CD4-positive, alpha-beta T cell (primary cell): ENCODE data around the gene PUM2. TPM values are rescaled to one million over a fixed set of nuclear protein-coding genes. Genes with fewer than 3 reads are reported as not detected.

Experiments
- ATAC-seq: fragments of 200-7000 bp; cut with Tn5 transposase; one replicate; pipeline ENCODE4 v1.10.0; 2022; ENCODE audit warnings: mild to moderate bottlenecking; ENCODE audit not compliant: poor library complexity
- CTCF ChIA-PET: fragments of 350-600 bp; sonication (Branson Sonifier 250); formaldehyde crosslinking; loops from one replicate; lab custom pipeline; 2021; ENCODE audit warnings: antibody characterized with exemption, inconsistent platforms; lab: Charles Lee
- POLR2A ChIA-PET: fragments of 350-600 bp; sonication (Branson Sonifier 250); formaldehyde crosslinking; loops from one replicate; lab custom pipeline; 2021; ENCODE audit warnings: antibody characterized with exemption, inconsistent platforms; lab: Charles Lee
- DNase-seq, 14 experiments: peaks; one replicate each; pipeline ENCODE4 v3.0.0-alpha.2; 2013 to 2020; ENCODE audit warnings: mixed read lengths in 2 of 14
- H3K27ac ChIP-seq, 2 donors: one replicate each; pipeline versions ENCODE4 v1.5.1 to v1.7.0; 2013; ENCODE audit warnings: low read length in 2 of 2, low read depth in 1 of 2, mild to moderate bottlenecking in 1 of 2
- H3K27me3 ChIP-seq, 2 experiments: 1 replicate in 1 of 2; 2 replicates in 1 of 2; pipeline versions ENCODE4 v1.6.1 to v1.7.0; 2013; ENCODE audit warnings: low read length in 2 of 2, control low read depth in 1 of 2, mild to moderate bottlenecking in 1 of 2, moderate library complexity in 1 of 2; ENCODE audit not compliant: insufficient read depth in 2 of 2, control insufficient read depth in 1 of 2
- H3K36me3 ChIP-seq: one replicate; pipeline ENCODE4 v1.6.1; 2013; ENCODE audit warnings: low read length, control low read depth; ENCODE audit not compliant: insufficient read depth
- H3K4me1 ChIP-seq: one replicate; pipeline ENCODE4 v1.6.1; 2013; ENCODE audit warnings: low read length, control low read depth; ENCODE audit not compliant: insufficient read depth
- H3K4me3 ChIP-seq: one replicate; pipeline ENCODE4 v1.5.1; 2013; ENCODE audit warnings: mild to moderate bottlenecking, low read length, moderate library complexity
- H3K9me3 ChIP-seq, 2 experiments: 1 replicate in 1 of 2; 2 replicates in 1 of 2; pipeline versions ENCODE4 v1.6.1 to v1.7.0; 2013; ENCODE audit warnings: low read length in 2 of 2, mild to moderate bottlenecking in 2 of 2, control low read depth in 1 of 2, moderate library complexity in 1 of 2; ENCODE audit not compliant: control insufficient read depth in 1 of 2, insufficient read depth in 1 of 2
- H3K27ac Mint-ChIP-seq: one replicate; pipeline ENCODE4 v1.8.0; 2020; ENCODE audit warnings: mixed read lengths
- H3K27me3 Mint-ChIP-seq: one replicate; pipeline ENCODE4 v1.8.0; 2021; ENCODE audit warnings: mixed read lengths
- H3K36me3 Mint-ChIP-seq: one replicate; pipeline ENCODE4 v1.8.0; 2021; ENCODE audit warnings: low read depth, mixed read lengths
- H3K4me1 Mint-ChIP-seq: one replicate; pipeline ENCODE4 v1.8.0; 2021; ENCODE audit warnings: low read depth, mixed read lengths
- H3K4me3 Mint-ChIP-seq: one replicate; pipeline ENCODE4 v1.8.0; 2020; ENCODE audit warnings: mild to moderate bottlenecking, mixed read lengths
- H3K9me3 Mint-ChIP-seq: one replicate; pipeline ENCODE4 v1.8.0; 2020; ENCODE audit warnings: mixed read lengths
- intact Hi-C, 2 experiments: fragments of 100-400 bp; cut with DNase I in 1 of 2; cut with micrococcal nuclease in 1 of 2; formaldehyde crosslinking; loops; one replicate each; pipeline versions ENCODE4 v1.15.1 to v1.9.0; 2023 to 2025; cut with DNase I, micrococcal nuclease
- total RNA-seq, 174 experiments: library from RNA in 2 of 174; stranded (reverse) in 2 of 174; gene quantifications; one replicate each; pipeline ENCODE4 v1.2.3 and lab custom pipeline; 2021 to 2026
- TF ChIP-seq, protein P1 (sequence below): fragments of 200-600 bp; IDR thresholded peaks from one replicate; pipeline ENCODE4 v1.8.0; 2022; ENCODE audit warnings: antibody characterized with exemption, mild to moderate bottlenecking

Gene PUM2
- total RNA-seq, 2 experiments from 2014 or later = 94.9 to 95.4 TPM

DNA sequence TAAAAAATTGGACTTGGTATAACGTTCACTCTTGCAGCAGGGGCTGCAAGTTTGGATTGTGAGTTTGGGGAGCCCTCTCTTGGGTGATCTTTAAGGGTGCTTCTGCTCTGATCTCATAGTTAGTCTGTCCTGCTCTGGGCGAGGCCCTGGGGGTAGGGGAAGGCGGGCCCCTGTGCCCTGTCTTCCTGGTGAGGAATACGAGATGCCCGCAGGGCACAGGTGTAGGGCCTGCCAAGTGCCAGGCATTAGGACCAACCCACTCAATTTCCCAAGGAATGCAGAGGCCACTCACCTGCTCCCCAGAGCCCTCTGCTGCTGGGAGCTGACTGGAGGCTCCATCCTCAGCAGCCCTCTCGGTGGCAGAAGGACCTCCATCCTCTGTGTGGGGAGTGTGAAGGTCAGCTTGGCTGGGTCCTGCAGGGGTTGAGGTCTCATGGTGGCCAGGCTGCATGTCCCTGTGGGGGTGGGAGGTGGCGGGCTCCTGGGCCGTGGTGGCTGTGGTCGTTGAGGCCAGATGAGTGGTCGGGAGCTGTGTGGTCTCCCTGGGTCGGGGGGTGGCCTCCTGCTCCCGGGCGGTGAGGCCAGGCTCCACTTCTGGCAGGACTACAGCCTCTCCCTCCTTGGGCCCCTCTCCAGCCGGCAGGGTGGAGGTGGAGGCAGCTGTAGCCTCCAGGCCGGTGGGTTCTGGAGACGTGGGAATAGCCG is 147.0 kb downstream of the PUM2 start:
- Mint-ChIP-seq H3K4me3 (no peak overlapping the region), H3K4me1 (no peaks in the 10 kb centered on the region), H3K27ac (no peak overlapping the region), H3K9me3 (no peaks in the 10 kb centered on the region), H3K36me3 (no peaks in the 10 kb centered on the region), H3K27me3 (no peaks in the 10 kb centered on the region)
- intact Hi-C loops = no loop called here
- Histone ChIP-seq H3K4me3 (no peak overlapping the region), H3K27me3 (no peaks in the 10 kb centered on the region), H3K4me1 (no peaks in the 10 kb centered on the region), H3K27ac (no peak overlapping the region), H3K9me3 (peaks cover 0 to 5% of the 10 kb centered on the region in 2 experiments), H3K36me3 (no peaks in the 10 kb centered on the region)
- DNase-seq (no peak), ATAC-seq (no peak)
- TF ChIP-seq, protein P1, sequence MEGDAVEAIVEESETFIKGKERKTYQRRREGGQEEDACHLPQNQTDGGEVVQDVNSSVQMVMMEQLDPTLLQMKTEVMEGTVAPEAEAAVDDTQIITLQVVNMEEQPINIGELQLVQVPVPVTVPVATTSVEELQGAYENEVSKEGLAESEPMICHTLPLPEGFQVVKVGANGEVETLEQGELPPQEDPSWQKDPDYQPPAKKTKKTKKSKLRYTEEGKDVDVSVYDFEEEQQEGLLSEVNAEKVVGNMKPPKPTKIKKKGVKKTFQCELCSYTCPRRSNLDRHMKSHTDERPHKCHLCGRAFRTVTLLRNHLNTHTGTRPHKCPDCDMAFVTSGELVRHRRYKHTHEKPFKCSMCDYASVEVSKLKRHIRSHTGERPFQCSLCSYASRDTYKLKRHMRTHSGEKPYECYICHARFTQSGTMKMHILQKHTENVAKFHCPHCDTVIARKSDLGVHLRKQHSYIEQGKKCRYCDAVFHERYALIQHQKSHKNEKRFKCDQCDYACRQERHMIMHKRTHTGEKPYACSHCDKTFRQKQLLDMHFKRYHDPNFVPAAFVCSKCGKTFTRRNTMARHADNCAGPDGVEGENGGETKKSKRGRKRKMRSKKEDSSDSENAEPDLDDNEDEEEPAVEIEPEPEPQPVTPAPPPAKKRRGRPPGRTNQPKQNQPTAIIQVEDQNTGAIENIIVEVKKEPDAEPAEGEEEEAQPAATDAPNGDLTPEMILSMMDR = no peak
- POLR2A ChIA-PET = no interaction called here
- CTCF ChIA-PET = no interaction called here

DNA sequence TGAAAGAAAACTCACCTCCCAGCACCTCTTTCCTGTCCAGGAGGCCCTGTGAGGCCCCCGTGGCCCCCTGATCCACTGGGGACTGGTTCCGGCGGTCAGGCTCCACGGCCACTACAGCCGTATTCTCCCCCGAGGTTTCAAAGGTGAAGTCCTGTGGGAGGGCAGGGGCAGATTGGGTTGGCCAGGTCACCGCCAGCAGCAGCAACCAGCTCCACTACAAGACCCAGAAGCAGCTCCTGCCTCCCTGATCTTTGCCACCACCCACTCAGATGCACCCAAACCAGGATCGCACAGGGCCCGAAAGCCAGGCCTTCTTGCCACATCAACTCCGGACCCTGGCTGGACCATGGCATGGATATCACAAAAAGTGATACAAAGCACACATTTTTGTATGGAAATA is 147.6 kb downstream of the PUM2 start:
- no peaks in the 10 kb centered on the region for H3K4me1 ChIP-seq
- Mint-ChIP-seq H3K36me3 (no peaks in the 10 kb centered on the region), H3K27me3 (no peaks in the 10 kb centered on the region), H3K27ac (no peak overlapping the region), H3K9me3 (no peaks in the 10 kb centered on the region), H3K4me3 (no peak overlapping the region), H3K4me1 (no peaks in the 10 kb centered on the region)
- DNase-seq (no peak), ATAC-seq (no peak)
- H3K4me3 ChIP-seq = no peak overlapping the region
- intact Hi-C loops = no loop called here
- ChIA-PET POLR2A (no interaction called here), CTCF (no interaction called here)
- no peaks in the 10 kb centered on the region for H3K36me3 ChIP-seq
- peaks cover 0 to 5% of the 10 kb centered on the region in 2 experiments for H3K9me3 ChIP-seq
- H3K27ac ChIP-seq = no peak overlapping the region
- TF ChIP-seq, protein P1 = no peak
- no peaks in the 10 kb centered on the region for H3K27me3 ChIP-seq

DNA sequence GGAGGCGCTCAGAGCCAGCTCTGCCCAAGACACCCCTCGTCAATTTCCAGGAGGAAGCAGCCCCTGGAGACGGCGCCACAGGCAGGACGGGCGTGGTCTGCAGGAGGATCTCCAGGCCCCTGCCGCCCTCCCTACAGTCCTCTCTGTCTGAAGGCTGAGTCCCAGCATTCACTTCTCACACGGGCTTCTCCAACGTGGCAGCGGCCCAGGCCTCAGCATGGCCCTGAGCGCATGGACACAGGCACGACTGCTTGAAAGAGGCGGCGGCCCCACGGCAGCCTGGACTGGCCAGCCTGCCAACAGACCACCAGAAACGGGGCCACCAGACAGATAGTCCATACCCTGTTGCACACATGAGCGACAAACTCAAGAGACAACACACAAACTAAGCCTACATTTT is 149.0 kb downstream of the PUM2 start:
- peaks cover 0 to 5% of the 10 kb centered on the region in 2 experiments for H3K9me3 ChIP-seq
- ATAC-seq (no peak), DNase-seq (no peak)
- Mint-ChIP-seq H3K4me3 (no peak overlapping the region), H3K4me1 (no peaks in the 10 kb centered on the region), H3K9me3 (no peaks in the 10 kb centered on the region), H3K27ac (no peak overlapping the region), H3K36me3 (no peaks in the 10 kb centered on the region), H3K27me3 (no peaks in the 10 kb centered on the region)
- H3K36me3 ChIP-seq = no peaks in the 10 kb centered on the region
- H3K27ac ChIP-seq = no peak overlapping the region
- H3K4me1 ChIP-seq = no peaks in the 10 kb centered on the region
- intact Hi-C loops = no loop called here
- ChIA-PET POLR2A (no interaction called here), CTCF (no interaction called here)
- H3K27me3 ChIP-seq = no peaks in the 10 kb centered on the region
- TF ChIP-seq, protein P1 = no peak
- H3K4me3 ChIP-seq = no peak overlapping the region
